ENCODE results near the gene OR2M3. TPM values are rescaled to one million over a fixed set of nuclear protein-coding genes. Genes with fewer than 3 reads are reported as not detected.

OR2M3 gene
- polyA plus RNA-seq, 1 donor from 2014 or later: not detected

DNA sequence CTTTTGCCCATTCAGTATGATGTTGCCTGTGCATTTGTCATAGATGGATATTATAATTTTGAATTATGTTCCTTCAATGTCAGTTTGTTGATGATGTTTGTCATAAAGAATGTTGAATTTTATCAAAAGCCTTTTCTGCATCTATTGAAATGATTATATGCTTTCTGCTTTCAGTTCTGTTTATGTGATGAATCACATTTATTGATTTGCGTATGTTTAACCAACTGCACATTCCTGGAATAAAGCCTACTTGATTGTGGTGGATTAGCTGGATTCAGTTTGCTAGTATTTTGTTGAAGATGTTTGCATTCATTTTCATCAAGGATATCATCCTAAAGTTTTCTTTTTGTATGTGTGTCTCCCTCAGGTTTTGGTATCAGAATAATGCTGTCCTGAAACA, 28.5 kb downstream of the OR2M3 start:
- no peak for TF ChIP-seq RAD21 (conservative IDR thresholded peaks at IDR 0.05)
- TF ChIP-seq POLR2AphosphoS5 (IDR thresholded peaks at IDR 0.05): no peak
- TF ChIP-seq MXI1 (conservative IDR thresholded peaks at IDR 0.05; ENCODE audit: poor library complexity, severe bottlenecking): no peak
- TF ChIP-seq, protein P1, sequence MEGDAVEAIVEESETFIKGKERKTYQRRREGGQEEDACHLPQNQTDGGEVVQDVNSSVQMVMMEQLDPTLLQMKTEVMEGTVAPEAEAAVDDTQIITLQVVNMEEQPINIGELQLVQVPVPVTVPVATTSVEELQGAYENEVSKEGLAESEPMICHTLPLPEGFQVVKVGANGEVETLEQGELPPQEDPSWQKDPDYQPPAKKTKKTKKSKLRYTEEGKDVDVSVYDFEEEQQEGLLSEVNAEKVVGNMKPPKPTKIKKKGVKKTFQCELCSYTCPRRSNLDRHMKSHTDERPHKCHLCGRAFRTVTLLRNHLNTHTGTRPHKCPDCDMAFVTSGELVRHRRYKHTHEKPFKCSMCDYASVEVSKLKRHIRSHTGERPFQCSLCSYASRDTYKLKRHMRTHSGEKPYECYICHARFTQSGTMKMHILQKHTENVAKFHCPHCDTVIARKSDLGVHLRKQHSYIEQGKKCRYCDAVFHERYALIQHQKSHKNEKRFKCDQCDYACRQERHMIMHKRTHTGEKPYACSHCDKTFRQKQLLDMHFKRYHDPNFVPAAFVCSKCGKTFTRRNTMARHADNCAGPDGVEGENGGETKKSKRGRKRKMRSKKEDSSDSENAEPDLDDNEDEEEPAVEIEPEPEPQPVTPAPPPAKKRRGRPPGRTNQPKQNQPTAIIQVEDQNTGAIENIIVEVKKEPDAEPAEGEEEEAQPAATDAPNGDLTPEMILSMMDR (IDR thresholded peaks at IDR 0.05; ENCODE audit: poor library complexity, severe bottlenecking): no peak
- TF ChIP-seq, protein P2, sequence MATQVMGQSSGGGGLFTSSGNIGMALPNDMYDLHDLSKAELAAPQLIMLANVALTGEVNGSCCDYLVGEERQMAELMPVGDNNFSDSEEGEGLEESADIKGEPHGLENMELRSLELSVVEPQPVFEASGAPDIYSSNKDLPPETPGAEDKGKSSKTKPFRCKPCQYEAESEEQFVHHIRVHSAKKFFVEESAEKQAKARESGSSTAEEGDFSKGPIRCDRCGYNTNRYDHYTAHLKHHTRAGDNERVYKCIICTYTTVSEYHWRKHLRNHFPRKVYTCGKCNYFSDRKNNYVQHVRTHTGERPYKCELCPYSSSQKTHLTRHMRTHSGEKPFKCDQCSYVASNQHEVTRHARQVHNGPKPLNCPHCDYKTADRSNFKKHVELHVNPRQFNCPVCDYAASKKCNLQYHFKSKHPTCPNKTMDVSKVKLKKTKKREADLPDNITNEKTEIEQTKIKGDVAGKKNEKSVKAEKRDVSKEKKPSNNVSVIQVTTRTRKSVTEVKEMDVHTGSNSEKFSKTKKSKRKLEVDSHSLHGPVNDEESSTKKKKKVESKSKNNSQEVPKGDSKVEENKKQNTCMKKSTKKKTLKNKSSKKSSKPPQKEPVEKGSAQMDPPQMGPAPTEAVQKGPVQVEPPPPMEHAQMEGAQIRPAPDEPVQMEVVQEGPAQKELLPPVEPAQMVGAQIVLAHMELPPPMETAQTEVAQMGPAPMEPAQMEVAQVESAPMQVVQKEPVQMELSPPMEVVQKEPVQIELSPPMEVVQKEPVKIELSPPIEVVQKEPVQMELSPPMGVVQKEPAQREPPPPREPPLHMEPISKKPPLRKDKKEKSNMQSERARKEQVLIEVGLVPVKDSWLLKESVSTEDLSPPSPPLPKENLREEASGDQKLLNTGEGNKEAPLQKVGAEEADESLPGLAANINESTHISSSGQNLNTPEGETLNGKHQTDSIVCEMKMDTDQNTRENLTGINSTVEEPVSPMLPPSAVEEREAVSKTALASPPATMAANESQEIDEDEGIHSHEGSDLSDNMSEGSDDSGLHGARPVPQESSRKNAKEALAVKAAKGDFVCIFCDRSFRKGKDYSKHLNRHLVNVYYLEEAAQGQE (IDR thresholded peaks at IDR 0.05; ENCODE audit: borderline replicate concordance): no peak
- TF ChIP-seq SMC3 (conservative IDR thresholded peaks at IDR 0.05; ENCODE audit: poor library complexity): no peak
- H3K27ac ChIP-seq (ENCODE audit: low read length): no peak overlapping the region
- no peaks in the 10 kb centered on the region for H3K27me3 ChIP-seq (ENCODE audit: insufficient read depth, low read depth, low read length)
- H3K79me2 ChIP-seq (replicated peaks; ENCODE audit: insufficient read depth, low read length): no peaks in the 10 kb centered on the region
- H3K36me3 ChIP-seq (ENCODE audit: insufficient read depth, low read length): no peaks in the 10 kb centered on the region
- H2AFZ ChIP-seq (ENCODE audit: low read depth, low read length): no peak overlapping the region
- H3F3A ChIP-seq (ENCODE audit: insufficient read depth, low read length, poor library complexity, severe bottlenecking): no peaks in the 10 kb centered on the region
- no peaks in the 10 kb centered on the region for H3K9me2 ChIP-seq (ENCODE audit: insufficient read depth, low read length)
- no peak overlapping the region for H3K9ac ChIP-seq (ENCODE audit: low read length)
- no peak overlapping the region for H3K4me3 ChIP-seq (ENCODE audit: low read length)
- no peaks in the 10 kb centered on the region for H4K20me1 ChIP-seq (ENCODE audit: insufficient read depth)
- H3K9me3 ChIP-seq (ENCODE audit: low read length): no peaks in the 10 kb centered on the region
- H3K4me2 ChIP-seq (ENCODE audit: low read length): no peak overlapping the region

DNA sequence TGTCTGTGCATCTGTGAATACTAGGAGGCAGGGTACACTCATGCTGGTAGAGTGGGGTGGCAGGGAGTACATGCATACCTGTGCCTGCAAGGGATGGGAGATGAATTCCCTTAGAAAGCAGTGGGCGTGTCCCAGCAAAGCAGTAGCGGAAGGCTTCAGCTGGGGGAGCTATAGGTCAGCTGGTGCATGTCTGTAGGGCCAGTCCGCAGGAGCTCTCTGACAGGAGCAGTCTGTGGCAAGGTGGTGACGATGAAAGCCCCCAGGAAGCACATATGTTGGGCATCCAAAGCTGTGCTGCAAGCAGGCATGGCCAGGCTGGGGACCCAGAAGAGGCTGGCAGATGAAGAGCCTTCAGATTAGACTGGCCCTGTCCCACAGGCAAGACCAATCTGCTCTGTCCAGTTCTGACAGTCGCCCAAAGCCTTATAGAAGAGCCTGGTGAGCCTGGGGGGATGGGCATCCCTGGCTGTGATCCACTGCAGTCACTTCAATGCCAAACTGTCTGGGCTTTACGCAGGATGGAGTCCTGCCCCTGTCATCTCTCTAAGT, 32.4 kb downstream of the OR2M3 start:
- Histone ChIP-seq H3K27me3 (ENCODE audit: insufficient read depth, low read depth, low read length) (no peaks in the 10 kb centered on the region), H3K4me3 (ENCODE audit: low read length) (no peak overlapping the region), H2AFZ (ENCODE audit: low read depth, low read length) (no peak overlapping the region), H3K9me3 (ENCODE audit: low read length) (no peaks in the 10 kb centered on the region), H3F3A (ENCODE audit: insufficient read depth, low read length, poor library complexity, severe bottlenecking) (no peaks in the 10 kb centered on the region), H3K79me2 (replicated peaks; ENCODE audit: insufficient read depth, low read length) (no peaks in the 10 kb centered on the region), H3K4me2 (ENCODE audit: low read length) (no peak overlapping the region), H3K36me3 (ENCODE audit: insufficient read depth, low read length) (no peaks in the 10 kb centered on the region), H4K20me1 (ENCODE audit: insufficient read depth) (no peaks in the 10 kb centered on the region), H3K27ac (ENCODE audit: low read length) (no peak overlapping the region), H3K9me2 (ENCODE audit: insufficient read depth, low read length) (no peaks in the 10 kb centered on the region), H3K9ac (ENCODE audit: low read length) (no peak overlapping the region)
- TF ChIP-seq TAF1 (IDR thresholded peaks at IDR 0.05; ENCODE audit: low read depth) (no peak), RAD21 (conservative IDR thresholded peaks at IDR 0.05) (no peak), MXI1 (conservative IDR thresholded peaks at IDR 0.05; ENCODE audit: poor library complexity, severe bottlenecking) (no peak), SMC3 (conservative IDR thresholded peaks at IDR 0.05; ENCODE audit: poor library complexity) (no peak), POLR2AphosphoS5 (IDR thresholded peaks at IDR 0.05) (no peak), EZH2 (IDR thresholded peaks at IDR 0.05; ENCODE audit: borderline replicate concordance, insufficient read depth, low read length, poor library complexity, severe bottlenecking) (no peak), EP300 (conservative IDR thresholded peaks at IDR 0.05; ENCODE audit: poor library complexity, severe bottlenecking) (no peak)
- TF ChIP-seq, protein P1 (IDR thresholded peaks at IDR 0.05; ENCODE audit: poor library complexity, severe bottlenecking): no peak
- TF ChIP-seq, protein P2 (IDR thresholded peaks at IDR 0.05; ENCODE audit: borderline replicate concordance): no peak

All from neural cell (in vitro differentiated cells).